ENCODE measurements around the gene TNS4. TPM values are rescaled to one million over a fixed set of nuclear protein-coding genes. Genes with fewer than 3 reads are reported as not detected.

Gene TNS4
- total RNA-seq, 4 donors from 2014 or later = 34.6 to 104 (median 71.1) TPM

DNA sequence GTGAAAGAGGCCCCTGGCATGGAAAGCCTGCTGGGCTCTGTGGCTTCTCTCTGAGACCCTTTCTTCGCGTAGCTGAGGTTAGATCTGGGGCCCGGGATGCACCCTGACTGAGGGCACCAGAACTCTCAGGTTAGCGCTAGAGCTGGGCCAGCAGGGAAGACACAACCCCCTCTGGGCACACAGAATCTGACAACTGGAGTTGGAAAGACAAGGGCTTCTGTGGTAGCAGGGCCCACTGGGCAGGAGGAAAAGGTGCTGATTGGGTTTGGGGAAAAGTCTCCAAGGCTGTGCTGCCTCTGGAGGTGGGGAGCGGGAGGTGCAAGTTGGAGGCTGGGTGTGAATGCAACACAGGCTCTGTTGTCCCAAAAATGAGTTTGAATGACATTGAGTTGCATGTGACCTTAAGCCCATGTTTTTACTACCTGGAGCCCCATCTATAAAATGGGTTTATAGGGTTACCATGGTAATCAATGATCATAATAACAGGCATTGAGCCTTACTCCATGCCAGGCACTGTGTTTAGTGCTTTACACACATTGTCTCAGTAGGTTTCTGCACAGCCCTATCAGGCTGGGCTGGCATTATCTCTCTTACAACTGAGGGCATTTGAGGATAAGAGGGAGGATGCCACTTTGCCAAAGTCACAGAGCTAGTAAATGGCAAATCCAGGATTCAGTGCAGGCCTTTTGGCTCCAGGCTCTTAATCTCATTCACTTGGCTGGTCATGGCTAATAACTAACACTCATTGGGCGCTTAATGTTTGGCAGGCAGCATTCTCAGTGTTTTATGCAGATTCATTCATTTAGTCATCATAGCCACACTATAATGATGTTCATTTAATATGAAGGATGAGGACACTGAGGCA, 67.6 kb downstream of the TNS4 start:
- Histone ChIP-seq H3K27me3 (no peaks in the 10 kb centered on the region), H3K4me1 (peaks cover 0 to 31% (median 7%) of the 10 kb centered on the region in 3 donors), H3K4me3 (no peak overlapping the region), H3K9me3 (no peaks in the 10 kb centered on the region), H3K27ac (peak overlapping the region in 3 of 4 donors; percentile 53 to 67 (median 59)), H3K36me3 (no peaks in the 10 kb centered on the region)
- 72 to 82% methylated on average over 2 to 5 of the region's 6 CpGs for WGBS, 2 donors
- DNase-seq = no peak
- TF ChIP-seq, protein P1, sequence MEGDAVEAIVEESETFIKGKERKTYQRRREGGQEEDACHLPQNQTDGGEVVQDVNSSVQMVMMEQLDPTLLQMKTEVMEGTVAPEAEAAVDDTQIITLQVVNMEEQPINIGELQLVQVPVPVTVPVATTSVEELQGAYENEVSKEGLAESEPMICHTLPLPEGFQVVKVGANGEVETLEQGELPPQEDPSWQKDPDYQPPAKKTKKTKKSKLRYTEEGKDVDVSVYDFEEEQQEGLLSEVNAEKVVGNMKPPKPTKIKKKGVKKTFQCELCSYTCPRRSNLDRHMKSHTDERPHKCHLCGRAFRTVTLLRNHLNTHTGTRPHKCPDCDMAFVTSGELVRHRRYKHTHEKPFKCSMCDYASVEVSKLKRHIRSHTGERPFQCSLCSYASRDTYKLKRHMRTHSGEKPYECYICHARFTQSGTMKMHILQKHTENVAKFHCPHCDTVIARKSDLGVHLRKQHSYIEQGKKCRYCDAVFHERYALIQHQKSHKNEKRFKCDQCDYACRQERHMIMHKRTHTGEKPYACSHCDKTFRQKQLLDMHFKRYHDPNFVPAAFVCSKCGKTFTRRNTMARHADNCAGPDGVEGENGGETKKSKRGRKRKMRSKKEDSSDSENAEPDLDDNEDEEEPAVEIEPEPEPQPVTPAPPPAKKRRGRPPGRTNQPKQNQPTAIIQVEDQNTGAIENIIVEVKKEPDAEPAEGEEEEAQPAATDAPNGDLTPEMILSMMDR (IDR thresholded peaks at IDR 0.05) = peak in 4 of 6 experiments; percentile 42 to 56 (median 46)
- no peak for TF ChIP-seq POLR2A (IDR thresholded peaks at IDR 0.05)
- intact Hi-C loops (cut with DNase I) = no loop called here

- H3K4me3 ChIP-seq = no peak overlapping the region
- H3K36me3 ChIP-seq = no peaks in the 10 kb centered on the region
- DNase-seq = no peak
- TF ChIP-seq, protein P1 (IDR thresholded peaks at IDR 0.05) = no peak
- TF ChIP-seq POLR2A (IDR thresholded peaks at IDR 0.05) = no peak
- H3K27me3 ChIP-seq = no peaks in the 10 kb centered on the region
- peak overlapping the region in 3 of 4 donors; percentile 53 to 67 (median 59) for H3K27ac ChIP-seq
- peaks cover 0 to 31% (median 7%) of the 10 kb centered on the region in 3 donors for H3K4me1 ChIP-seq
- intact Hi-C loops (cut with DNase I) = no loop called here
- no peaks in the 10 kb centered on the region for H3K9me3 ChIP-seq
- 73 to 81% methylated on average over 2 of the region's 2 CpGs for WGBS, 2 donors
Observed at GRCh38 chr17:40432864-40433528, 68.4 kb downstream of the TNS4 start.

DNA sequence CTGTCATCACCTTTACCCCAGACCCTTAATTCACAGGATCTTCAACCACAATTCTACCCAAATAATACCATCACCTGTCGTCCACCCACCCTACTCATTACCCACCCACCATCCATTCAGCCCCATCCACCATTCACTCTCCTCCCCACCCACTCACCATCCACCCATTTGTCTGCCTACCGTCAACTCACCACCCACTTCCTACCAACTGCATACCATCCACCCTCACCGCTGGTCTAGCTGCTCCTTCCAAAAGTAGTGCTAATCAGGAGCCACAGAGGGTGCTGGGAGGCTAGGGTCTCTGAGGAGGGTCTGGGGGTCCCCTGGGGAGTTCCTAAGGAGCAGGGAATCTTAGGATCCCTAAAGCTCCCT, 70.2 kb downstream of the TNS4 start:
- TF ChIP-seq, protein P1 (IDR thresholded peaks at IDR 0.05) = no peak
- TF ChIP-seq POLR2A (IDR thresholded peaks at IDR 0.05) = no peak
- no peaks in the 10 kb centered on the region for H3K27me3 ChIP-seq
- DNase-seq = no peak
- 81 to 87% methylated on average over 3 of the region's 3 CpGs for WGBS, 2 donors
- peaks cover 0 to 19% (median 7%) of the 10 kb centered on the region in 3 donors for H3K4me1 ChIP-seq
- no peaks in the 10 kb centered on the region for H3K9me3 ChIP-seq
- no peaks in the 10 kb centered on the region for H3K36me3 ChIP-seq
- intact Hi-C loops (cut with DNase I) = no loop called here
- no peak overlapping the region for H3K27ac ChIP-seq
- no peak overlapping the region for H3K4me3 ChIP-seq

- H3K36me3 ChIP-seq = no peaks in the 10 kb centered on the region
- H3K27ac ChIP-seq = no peak overlapping the region
- no peak for TF ChIP-seq POLR2A (IDR thresholded peaks at IDR 0.05)
- TF ChIP-seq, protein P1 (IDR thresholded peaks at IDR 0.05) = no peak
- DNase-seq = no peak
- no peak overlapping the region for H3K4me3 ChIP-seq
- H3K4me1 ChIP-seq = peaks cover 0 to 19% (median 7%) of the 10 kb centered on the region in 3 donors
- 83 to 88% methylated on average over 10 of the region's 10 CpGs for WGBS, 2 donors
- intact Hi-C loops (cut with DNase I) = no loop called here
- no peaks in the 10 kb centered on the region for H3K27me3 ChIP-seq
- no peaks in the 10 kb centered on the region for H3K9me3 ChIP-seq
Observed at GRCh38 chr17:40430272-40431230, 70.9 kb downstream of the TNS4 start.

Measured in esophagus squamous epithelium (tissue), 5 donors.